Heart left ventricle (tissue), 13 donors: ENCODE measurements around the gene CST7.

Source experiments
- POLR2A ChIP-seq, 2 donors: fragments of 450-650 bp; IDR thresholded peaks; one replicate each; pipeline ENCODE4 v1.6.1; 2017; ENCODE audit warnings: antibody characterized with exemption in 2 of 2, mild to moderate bottlenecking in 2 of 2, moderate library complexity in 2 of 2
- TF ChIP-seq, protein P1 (sequence below), 12 donors: fragments of 200-600 bp; sonication (generic) in 4 of 12; IDR thresholded peaks; one replicate each; pipeline versions ENCODE4 v1.5.0 to v1.8.0; 2018 to 2022; ENCODE audit warnings: antibody characterized with exemption in 12 of 12, mild to moderate bottlenecking in 5 of 12
- donor health status: ischemic (EF 13 %, LVEDD 7.1; RV severe dilation, severe dysfunction).
- donor health status: DM: no; HTN: yes; CAD: no.
- donor health status: DM: no; HTN: no; CAD: no.
- donor health status: ischemic (EF 25% LVEDD 6.9; RV normal size, moderate dysfunction).
- donor health status: ischemic (EF 25% LVEDD 5.7; RV mildly dilated, moderate dysfunction).
- donor health status: ischemic (EF 35%, LVEDD 5.7; RV mildly dilated, moderate dysfunction).
- donor health status: nonischemic (EF 11% LVEDD 7.7; RV severe dilation, severe dysfunction).
- donor health status: DM: yes; HTN: yes; CAD: no.
- donor health status: PGD.
- donor health status: ischemic (EF 29% LVEDD 5.4; RV normal size, mild dysfunction).
- donor health status: nonischemic (EF 23%, LVEDD 6.1; RV moderate dilation, normal function).

DNA sequence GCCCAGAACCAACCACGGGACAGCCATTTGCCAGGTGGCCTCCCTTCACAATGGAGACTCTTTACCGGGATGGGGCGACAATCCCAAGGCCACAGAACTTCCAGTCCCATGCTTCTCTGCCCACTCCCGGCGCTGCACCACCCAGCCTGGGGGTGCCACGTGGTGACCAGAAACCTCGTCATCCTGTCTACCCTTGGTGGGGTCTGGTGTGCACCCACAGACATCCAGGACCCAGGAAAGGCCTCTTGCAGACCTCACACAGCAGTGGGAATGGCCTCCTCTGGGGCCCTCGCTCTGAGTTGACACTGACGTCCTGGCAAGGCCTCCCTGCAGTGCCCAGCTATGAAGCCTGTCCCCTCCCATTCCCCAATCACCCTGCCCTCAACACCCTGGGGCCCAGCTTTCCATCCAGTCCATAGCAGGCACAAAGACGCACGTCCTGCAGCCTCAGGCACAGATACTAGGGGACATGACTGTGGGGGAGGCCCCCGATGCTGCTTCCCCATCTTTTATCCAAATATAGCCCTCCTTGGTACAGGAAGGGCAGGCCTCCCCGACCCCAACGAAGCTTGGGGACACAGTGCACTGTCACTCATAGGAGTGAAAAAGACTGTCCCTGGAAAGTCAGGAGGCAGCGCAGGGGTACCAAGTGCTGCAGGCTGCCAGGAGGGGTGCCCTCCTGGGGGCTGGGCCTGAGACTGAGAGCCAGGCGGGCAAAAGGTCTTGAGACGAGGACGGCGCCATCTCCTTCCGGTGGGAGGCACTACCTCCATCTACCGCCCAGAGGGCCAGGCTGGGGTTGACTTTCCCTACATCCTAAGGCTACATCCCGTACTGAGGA, 7.2 kb downstream of the CST7 start:
- TF ChIP-seq, protein P1, sequence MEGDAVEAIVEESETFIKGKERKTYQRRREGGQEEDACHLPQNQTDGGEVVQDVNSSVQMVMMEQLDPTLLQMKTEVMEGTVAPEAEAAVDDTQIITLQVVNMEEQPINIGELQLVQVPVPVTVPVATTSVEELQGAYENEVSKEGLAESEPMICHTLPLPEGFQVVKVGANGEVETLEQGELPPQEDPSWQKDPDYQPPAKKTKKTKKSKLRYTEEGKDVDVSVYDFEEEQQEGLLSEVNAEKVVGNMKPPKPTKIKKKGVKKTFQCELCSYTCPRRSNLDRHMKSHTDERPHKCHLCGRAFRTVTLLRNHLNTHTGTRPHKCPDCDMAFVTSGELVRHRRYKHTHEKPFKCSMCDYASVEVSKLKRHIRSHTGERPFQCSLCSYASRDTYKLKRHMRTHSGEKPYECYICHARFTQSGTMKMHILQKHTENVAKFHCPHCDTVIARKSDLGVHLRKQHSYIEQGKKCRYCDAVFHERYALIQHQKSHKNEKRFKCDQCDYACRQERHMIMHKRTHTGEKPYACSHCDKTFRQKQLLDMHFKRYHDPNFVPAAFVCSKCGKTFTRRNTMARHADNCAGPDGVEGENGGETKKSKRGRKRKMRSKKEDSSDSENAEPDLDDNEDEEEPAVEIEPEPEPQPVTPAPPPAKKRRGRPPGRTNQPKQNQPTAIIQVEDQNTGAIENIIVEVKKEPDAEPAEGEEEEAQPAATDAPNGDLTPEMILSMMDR (IDR thresholded peaks at IDR 0.05): no peak
- no peak for TF ChIP-seq POLR2A (IDR thresholded peaks at IDR 0.05)
